ENCODE results near the gene BNC2.
A peak's percentile ranks its signal among the peaks of the same experiment; 100 is the strongest.

The BNC2 gene

DNA sequence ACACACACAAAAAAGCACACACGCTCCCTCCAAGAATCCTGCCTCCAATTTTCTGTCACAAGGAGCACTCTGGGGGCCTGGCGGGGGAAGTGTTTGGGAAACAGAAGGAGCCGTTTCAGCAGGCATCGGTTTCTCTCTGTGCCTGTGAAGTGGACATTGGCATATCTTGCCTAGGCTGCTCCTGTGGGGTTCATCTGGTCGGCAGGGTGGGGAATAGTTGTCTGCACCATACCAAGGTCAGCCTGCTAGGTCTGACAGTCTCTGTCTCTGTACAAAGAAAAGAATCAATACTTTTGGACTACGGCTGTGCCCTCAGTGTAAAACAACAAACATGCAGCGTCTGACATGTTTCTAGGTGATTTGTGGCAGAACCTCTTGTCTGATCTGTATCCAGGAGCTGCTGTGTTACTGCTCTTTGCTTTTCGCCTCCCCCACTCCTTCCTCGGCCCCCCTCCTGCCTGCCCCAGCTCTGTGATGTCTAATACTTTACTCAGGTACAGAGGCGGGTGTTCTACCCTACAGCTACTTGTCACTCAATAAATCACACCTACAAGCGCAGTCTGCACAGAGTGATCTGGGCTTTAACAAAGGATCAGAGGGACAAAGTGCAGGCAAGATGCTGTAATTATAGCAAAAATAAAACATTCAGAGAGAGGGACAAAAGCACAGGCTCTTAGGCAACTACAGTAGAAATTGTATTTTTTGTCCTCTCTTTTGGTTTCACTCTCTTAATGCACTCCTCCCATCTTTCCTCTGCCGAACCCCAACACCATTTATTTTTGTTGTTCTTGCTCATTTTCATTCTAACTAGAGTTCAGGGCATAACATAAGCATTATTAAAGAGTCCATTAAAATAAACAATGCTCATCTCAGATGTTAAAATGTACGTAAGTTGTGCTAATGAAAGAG is 216.7 kb downstream of the BNC2 start:
- TF ChIP-seq, protein P1, sequence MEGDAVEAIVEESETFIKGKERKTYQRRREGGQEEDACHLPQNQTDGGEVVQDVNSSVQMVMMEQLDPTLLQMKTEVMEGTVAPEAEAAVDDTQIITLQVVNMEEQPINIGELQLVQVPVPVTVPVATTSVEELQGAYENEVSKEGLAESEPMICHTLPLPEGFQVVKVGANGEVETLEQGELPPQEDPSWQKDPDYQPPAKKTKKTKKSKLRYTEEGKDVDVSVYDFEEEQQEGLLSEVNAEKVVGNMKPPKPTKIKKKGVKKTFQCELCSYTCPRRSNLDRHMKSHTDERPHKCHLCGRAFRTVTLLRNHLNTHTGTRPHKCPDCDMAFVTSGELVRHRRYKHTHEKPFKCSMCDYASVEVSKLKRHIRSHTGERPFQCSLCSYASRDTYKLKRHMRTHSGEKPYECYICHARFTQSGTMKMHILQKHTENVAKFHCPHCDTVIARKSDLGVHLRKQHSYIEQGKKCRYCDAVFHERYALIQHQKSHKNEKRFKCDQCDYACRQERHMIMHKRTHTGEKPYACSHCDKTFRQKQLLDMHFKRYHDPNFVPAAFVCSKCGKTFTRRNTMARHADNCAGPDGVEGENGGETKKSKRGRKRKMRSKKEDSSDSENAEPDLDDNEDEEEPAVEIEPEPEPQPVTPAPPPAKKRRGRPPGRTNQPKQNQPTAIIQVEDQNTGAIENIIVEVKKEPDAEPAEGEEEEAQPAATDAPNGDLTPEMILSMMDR (IDR thresholded peaks at IDR 0.05): no peak
- Mint-ChIP-seq H3K4me1 (peaks cover 80% of the 10 kb centered on the region), H3K36me3 (ENCODE audit: low read depth) (no peaks in the 10 kb centered on the region), H3K27me3 (ENCODE audit: low read depth, poor library complexity) (peaks cover 3% of the 10 kb centered on the region), H3K27ac (peak overlapping the region; percentile 88), H3K9me3 (no peaks in the 10 kb centered on the region), H3K4me3 (peak overlapping the region; percentile 24)
- DNase-seq: peak; percentile 47

DNA sequence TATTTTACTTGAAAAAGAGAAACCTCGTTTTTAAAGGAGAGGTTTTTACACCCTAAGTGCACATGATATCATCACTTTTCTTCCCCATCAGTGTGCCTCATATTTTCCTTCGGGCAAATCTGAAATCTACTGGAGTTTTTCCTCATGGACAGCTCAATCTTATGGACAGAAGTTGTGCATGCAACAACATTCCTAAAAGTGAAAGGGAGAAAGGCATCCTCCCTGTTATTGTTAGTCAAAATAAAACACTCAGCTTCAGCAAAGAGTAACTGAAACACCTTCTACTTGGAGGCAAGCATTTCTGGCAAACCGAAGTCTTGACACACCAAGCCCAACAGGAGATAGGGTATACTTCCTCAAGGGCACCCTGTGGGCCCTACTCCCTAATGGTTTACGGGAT is 217.9 kb downstream of the BNC2 start:
- H3K4me3 Mint-ChIP-seq: no peak overlapping the region
- TF ChIP-seq, protein P1 (IDR thresholded peaks at IDR 0.05): no peak
- H3K36me3 Mint-ChIP-seq (ENCODE audit: low read depth): no peaks in the 10 kb centered on the region
- no peaks in the 10 kb centered on the region for H3K9me3 Mint-ChIP-seq
- peaks cover 73% of the 10 kb centered on the region for H3K4me1 Mint-ChIP-seq
- peaks cover 3% of the 10 kb centered on the region for H3K27me3 Mint-ChIP-seq (ENCODE audit: low read depth, poor library complexity)
- no peak for DNase-seq
- H3K27ac Mint-ChIP-seq: peak overlapping the region; percentile 60

DNA sequence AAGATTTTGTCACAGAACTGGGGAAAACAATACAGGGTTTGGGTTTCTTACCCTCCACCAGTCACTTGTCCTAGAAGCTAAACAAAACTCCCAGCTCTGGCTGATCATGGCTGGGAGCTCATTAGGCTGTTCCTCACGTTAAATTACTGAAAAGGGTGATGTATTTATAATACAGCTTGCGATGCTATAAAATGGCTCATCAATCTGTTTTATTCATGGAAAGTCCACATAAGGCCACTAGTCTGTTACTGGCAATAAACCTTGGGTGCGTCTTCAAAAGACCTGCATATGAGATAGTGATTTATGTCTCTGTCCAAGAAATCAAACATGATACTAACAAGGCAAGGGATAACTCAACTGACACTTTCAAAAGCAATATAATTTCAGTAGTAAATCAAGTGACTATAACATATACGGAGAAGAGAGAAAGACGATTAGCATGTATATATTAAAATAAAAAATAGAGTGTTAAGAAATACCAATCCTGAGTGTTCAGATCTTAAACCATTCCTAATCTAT is 219.0 kb downstream of the BNC2 start:
- peaks cover 4% of the 10 kb centered on the region for H3K27me3 Mint-ChIP-seq (ENCODE audit: low read depth, poor library complexity)
- TF ChIP-seq, protein P1 (IDR thresholded peaks at IDR 0.05): no peak
- DNase-seq: no peak
- no peaks in the 10 kb centered on the region for H3K9me3 Mint-ChIP-seq
- no peaks in the 10 kb centered on the region for H3K36me3 Mint-ChIP-seq (ENCODE audit: low read depth)
- no peak overlapping the region for H3K27ac Mint-ChIP-seq
- H3K4me3 Mint-ChIP-seq: no peak overlapping the region
- H3K4me1 Mint-ChIP-seq: peaks cover 70% of the 10 kb centered on the region

DNA sequence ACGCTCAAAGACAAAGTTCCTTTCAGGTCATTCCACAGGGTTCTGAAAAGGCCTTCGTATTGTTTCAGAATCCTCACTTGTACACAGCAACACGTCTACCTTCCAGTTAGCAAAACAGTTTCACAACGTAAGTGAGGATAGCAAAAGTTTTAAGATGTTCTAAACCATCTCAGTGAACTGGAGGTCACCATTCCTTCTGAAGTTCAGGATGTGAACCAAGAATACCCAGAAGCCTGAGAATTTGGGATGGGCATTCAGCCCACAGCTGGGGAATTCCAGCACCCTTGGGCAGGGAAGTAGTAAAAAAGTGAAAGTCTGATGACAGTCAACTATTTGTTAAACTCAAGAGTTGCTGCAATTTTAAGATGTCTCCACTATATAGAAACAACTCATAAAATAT is 224.5 kb downstream of the BNC2 start:
- Mint-ChIP-seq H3K4me3 (no peak overlapping the region), H3K4me1 (peaks cover 20% of the 10 kb centered on the region), H3K27me3 (ENCODE audit: low read depth, poor library complexity) (peaks cover 4% of the 10 kb centered on the region), H3K36me3 (ENCODE audit: low read depth) (no peaks in the 10 kb centered on the region), H3K27ac (no peak overlapping the region), H3K9me3 (no peaks in the 10 kb centered on the region)
- no peak for DNase-seq
- TF ChIP-seq, protein P1 (IDR thresholded peaks at IDR 0.05): no peak

DNA sequence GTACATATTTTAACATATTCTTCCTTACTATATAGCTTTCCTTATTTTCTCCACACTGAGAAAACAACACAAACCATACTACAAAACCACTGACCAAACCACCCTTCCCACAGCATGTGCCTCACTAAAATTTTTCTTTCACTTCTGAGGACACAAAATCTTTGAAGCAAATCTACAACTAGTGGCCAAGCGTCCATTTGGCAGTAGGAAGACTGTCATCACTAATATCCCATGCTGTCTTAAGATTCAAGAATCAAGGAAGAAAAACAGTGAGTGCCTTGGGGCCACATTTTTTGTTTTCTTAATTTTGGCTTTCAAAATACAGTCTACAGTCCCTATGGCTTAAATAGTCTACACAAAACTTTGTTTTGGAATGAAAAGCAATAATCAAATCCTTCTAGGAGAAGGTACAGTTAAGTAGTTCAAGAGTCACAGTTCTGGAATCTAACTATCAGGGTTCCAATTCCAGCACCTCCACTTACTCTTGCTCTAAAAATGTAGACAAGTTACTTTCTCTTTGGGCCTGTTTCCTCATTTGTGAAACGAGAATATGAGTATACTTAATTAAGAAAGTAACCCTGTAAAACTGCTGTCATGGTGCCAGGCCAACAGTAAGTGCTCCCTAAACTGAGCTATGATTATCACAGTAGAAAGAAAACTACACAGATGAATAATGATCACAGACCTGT is 227.9 kb downstream of the BNC2 start:
- H3K27ac Mint-ChIP-seq: no peak overlapping the region

More for the DNA sequence above, 227.9 kb downstream of the BNC2 start:
- Mint-ChIP-seq H3K36me3 (ENCODE audit: low read depth) (no peaks in the 10 kb centered on the region), H3K27me3 (ENCODE audit: low read depth, poor library complexity) (peaks cover 4% of the 10 kb centered on the region), H3K4me1 (peaks cover 16% of the 10 kb centered on the region), H3K4me3 (no peak overlapping the region), H3K9me3 (no peaks in the 10 kb centered on the region)
- no peak for DNase-seq
- TF ChIP-seq, protein P1 (IDR thresholded peaks at IDR 0.05): no peak
